HepG2 (cell line): Measurements from ENCODE around the gene TM6SF1. TPM values are rescaled to one million over a fixed set of nuclear protein-coding genes. Genes with fewer than 3 reads are reported as not detected.
A peak's percentile ranks its signal among the peaks of the same experiment; 100 is the strongest.

ENCODE experiments used
- ATAC-seq: fragments of 200-7000 bp; cut with Tn5 transposase; 3 replicates; pipeline ENCODE4 v1.9.1; 2020; ENCODE audit warnings: mild to moderate bottlenecking, moderate library complexity
- BruUV-seq: library from RNA; stranded (reverse); fragments of 400-500 nt; replicated peaks from 2 replicates; lab custom pipeline; 2021; lab: Mats Ljungman, UMichigan
- CTCF ChIA-PET: fragments of 300-600 bp; formaldehyde crosslinking; extraction: SDS; loops from one replicate; lab custom pipeline; 2021; ENCODE audit warnings: low total read pairs, inconsistent platforms, low intra/inter-chr PET ratio; lab: Yijun Ruan, JAX
- POLR2A ChIA-PET: fragments of 350-600 bp; sonication (Branson Sonifier 250); formaldehyde crosslinking; loops from one replicate; lab custom pipeline; 2020; ENCODE audit warnings: antibody characterized with exemption, inconsistent platforms; lab: Yijun Ruan, JAX
- DNase-seq: peaks from one replicate; pipeline ENCODE4 v3.0.0-alpha.2; 2015; ENCODE audit warnings: low spot score
- FAIRE-seq: peaks from 3 replicates; lab custom pipeline; 2011; peaks lifted over from hg19 to GRCh38; lab: Jason Lieb, UNC
- H2AFZ ChIP-seq: one replicate; pipeline ENCODE4 v1.6.1; 2011; ENCODE audit warnings: low read length, inconsistent platforms
- H3K27ac ChIP-seq: fragments of 300-600 bp; 3 replicates; pipeline ENCODE4 v1.8.0; 2011; ENCODE audit warnings: mixed run types, mild to moderate bottlenecking, mixed read lengths, low read length, inconsistent platforms; ENCODE audit not compliant: insufficient read depth; ENCODE audit errors: extremely low read length
- H3K27me3 ChIP-seq, 2 experiments: fragments of 200-600 bp in 1 of 2; 2 replicates in 1 of 2; 3 replicates in 1 of 2; pipeline versions ENCODE4 v1.6.0 to v1.8.0; 2011; ENCODE audit warnings: low read length in 2 of 2, mild to moderate bottlenecking in 2 of 2, moderate library complexity in 2 of 2, inconsistent platforms in 1 of 2; ENCODE audit not compliant: insufficient read depth in 2 of 2, control insufficient read depth in 1 of 2
- H3K36me3 ChIP-seq, 2 experiments: fragments of 200-600 bp in 1 of 2; replicated peaks in 1 of 2; 2 replicates in 1 of 2; 3 replicates in 1 of 2; pipeline versions ENCODE4 v1.5.1 to v1.8.0; 2011; ENCODE audit warnings: low read length in 2 of 2, inconsistent platforms in 1 of 2; ENCODE audit not compliant: insufficient read depth in 2 of 2, control insufficient read depth in 1 of 2
- H3K4me1 ChIP-seq: 2 replicates; pipeline ENCODE4 v1.5.1; 2012; ENCODE audit warnings: low read length, inconsistent platforms; ENCODE audit not compliant: insufficient read depth
- H3K4me2 ChIP-seq: 2 replicates; pipeline ENCODE4 v1.6.0; 2011; ENCODE audit warnings: low read depth, low read length, inconsistent platforms
- H3K4me3 ChIP-seq, 3 experiments: fragments of 200-600 bp in 1 of 3; sonication (generic), shearing (Covaris generic) in 1 of 3; replicated peaks in 1 of 3; 2 replicates each; pipeline ENCODE4 v1.5.1; 2011 to 2016; ENCODE audit warnings: low read length in 3 of 3, inconsistent platforms in 2 of 3, low read depth in 2 of 3, mild to moderate bottlenecking in 2 of 3, control low read depth in 1 of 3, mixed read lengths in 1 of 3; ENCODE audit not compliant: insufficient read depth in 1 of 3
- H3K79me2 ChIP-seq: one replicate; pipeline ENCODE4 v1.6.1; 2011; ENCODE audit warnings: low read length, inconsistent platforms; ENCODE audit not compliant: insufficient read depth
- H3K9ac ChIP-seq: 2 replicates; pipeline ENCODE4 v1.6.0; 2011; ENCODE audit warnings: mild to moderate bottlenecking, low read depth, low read length, inconsistent platforms; ENCODE audit not compliant: insufficient read depth
- H3K9me3 ChIP-seq: 2 replicates; pipeline ENCODE4 v1.5.1; 2012; ENCODE audit warnings: mild to moderate bottlenecking, low read length
- H4K20me1 ChIP-seq: 2 replicates; pipeline ENCODE4 v1.6.0; 2011; ENCODE audit warnings: inconsistent platforms, mild to moderate bottlenecking, low read length, moderate library complexity; ENCODE audit not compliant: insufficient read depth
- CERS6 ChIP-seq: sonication (generic); formaldehyde crosslinking; IDR thresholded peaks from 2 replicates; pipeline ENCODE4 v1.5.0; 2020; ENCODE audit warnings: missing genetic modification reagents
- LCORL ChIP-seq, 2 experiments: fragments of 450-650 bp in 1 of 2; sonication (generic) in 1 of 2; formaldehyde crosslinking in 1 of 2; IDR thresholded peaks; 2 replicates each; pipeline versions ENCODE4 v1.5.0 to v1.6.1; 2017 to 2020; ENCODE audit warnings: antibody characterized with exemption in 1 of 2, missing genetic modification reagents in 1 of 2
- TCF12 ChIP-seq, 2 experiments: fragments of 450-650 bp in 1 of 2; sonication (generic) in 1 of 2; formaldehyde crosslinking in 1 of 2; IDR thresholded peaks; 2 replicates each; pipeline versions ENCODE4 v1.6.1 to v1.8.0; 2017 to 2022; ENCODE audit warnings: antibody characterized with exemption in 1 of 2, mild to moderate bottlenecking in 1 of 2, missing genetic modification reagents in 1 of 2, moderate library complexity in 1 of 2
- TOPORS ChIP-seq: sonication (generic); formaldehyde crosslinking; IDR thresholded peaks from 2 replicates; pipeline ENCODE4 v1.8.0; 2023; ENCODE audit warnings: mild to moderate bottlenecking, missing genetic modification reagents
- ZFP37 ChIP-seq: sonication (generic); formaldehyde crosslinking; IDR thresholded peaks from 2 replicates; pipeline ENCODE4 v1.4.0; 2020; ENCODE audit warnings: missing genetic modification reagents, borderline replicate concordance
- WGBS: methylation state at CpG from one replicate; pipeline ENCODE4 v1.1.6; 2017; ENCODE audit warnings: low lambda C conversion rate; 5-methylcytosine and 5-hydroxymethylcytosine counted together
- in situ Hi-C: cut with HindIII; loops from 2 replicates; pipeline ENCODE4 v1.10.0; 2017; ENCODE audit warnings: low pct_unique_long_range_greater_than_20kb; ENCODE audit not compliant: extremely low pct_ligation_motif_present
- intact Hi-C: fragments of 100-400 bp; cut with micrococcal nuclease; formaldehyde crosslinking; loops from one replicate; pipeline ENCODE4 v1.10.0; 2022; ENCODE audit not compliant: unreplicated experiment
- polyA plus RNA-seq, 8 experiments: library from polyadenylated mRNA; depleted of rRNA in 3 of 8; stranded (reverse) in 7 of 8; unstranded in 1 of 8; fragments of >200 nt; fragmentation: Illumina TruSeq in 4 of 8; extraction: Trizol in 4 of 8; gene quantifications; 2 replicates each; pipeline versions ENCODE4 v1.2.1 to v1.2.3, GENCODE V29; 2011 to 2016; ENCODE audit warnings: low read depth in 4 of 8, missing spikeins in 1 of 8, mixed read lengths in 1 of 8; ENCODE audit not compliant: insufficient read depth in 1 of 8
- total RNA-seq, 5 experiments: library from RNA; depleted of rRNA; stranded (reverse); fragments of >200 nt; fragmentation: Illumina TruSeq; extraction: Trizol; gene quantifications; 2 replicates each; pipeline ENCODE4 v1.2.3, GENCODE V29; 2016; ENCODE audit warnings: low read depth in 1 of 5

TM6SF1 gene
- total and polyA plus RNA-seq, 2 of the 13 experiments (the other 11 are each of a cell fraction or from before 2014, with no cell fraction given): not detected

DNA sequence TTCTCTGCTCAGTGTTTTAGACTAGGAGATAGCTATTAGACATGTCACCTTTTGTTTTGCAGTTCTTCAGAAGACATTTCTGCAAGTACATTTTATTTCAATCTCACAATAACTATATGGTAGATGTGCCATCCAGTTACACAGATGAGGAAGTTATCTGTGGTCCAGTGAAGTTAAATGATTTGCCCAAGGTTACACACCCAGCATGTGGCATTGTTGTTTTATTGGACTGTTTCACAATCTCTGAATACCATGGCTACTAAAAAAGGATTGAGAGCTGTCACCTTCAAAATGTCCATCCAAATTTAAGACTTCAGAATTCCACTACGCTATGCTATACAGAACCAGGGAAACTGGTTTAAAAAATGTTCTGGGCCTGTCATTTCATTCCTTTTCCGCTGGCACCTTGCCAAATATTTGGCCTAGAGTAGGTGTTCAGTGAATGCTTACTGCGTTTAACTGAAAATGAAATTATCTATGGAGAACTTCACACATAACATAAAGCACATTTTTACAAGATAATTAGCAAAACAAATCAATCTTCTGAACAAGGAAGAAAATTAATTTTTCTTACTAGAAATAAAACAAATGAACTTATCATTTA lies 20.2 kb downstream of the TM6SF1 start:
- TF ChIP-seq CERS6 (CRISPR knock-in tag) (no peak), LCORL (IDR thresholded peaks at IDR 0.05) (peak; percentile 73), LCORL (CRISPR knock-in tag; IDR thresholded peaks at IDR 0.05) (no peak)
- Histone ChIP-seq H3K4me2 (no peak overlapping the region), H3K9ac (no peak overlapping the region), H3K27ac (no peak overlapping the region), H3K36me3 (no peaks in the 10 kb centered on the region), H4K20me1 (no peaks in the 10 kb centered on the region), H3K4me1 (no peaks in the 10 kb centered on the region), H3K4me3 (no peak overlapping the region), H2AFZ (no peak overlapping the region), H3K9me3 (no peaks in the 10 kb centered on the region), H3K27me3 (no peaks in the 10 kb centered on the region; a peak in 2 of 5 replicates), H3K79me2 (no peaks in the 10 kb centered on the region)
- intact Hi-C loops: no loop called here
- FAIRE-seq: no peak
- no peak for ATAC-seq
- CTCF ChIA-PET: no interaction called here
- no TSS peak for BruUV-seq
- POLR2A ChIA-PET: no interaction called here
- in situ Hi-C loops: no loop called here
- no peak for DNase-seq
- WGBS: 4% methylated on average over 3 of the region's 3 CpGs

DNA sequence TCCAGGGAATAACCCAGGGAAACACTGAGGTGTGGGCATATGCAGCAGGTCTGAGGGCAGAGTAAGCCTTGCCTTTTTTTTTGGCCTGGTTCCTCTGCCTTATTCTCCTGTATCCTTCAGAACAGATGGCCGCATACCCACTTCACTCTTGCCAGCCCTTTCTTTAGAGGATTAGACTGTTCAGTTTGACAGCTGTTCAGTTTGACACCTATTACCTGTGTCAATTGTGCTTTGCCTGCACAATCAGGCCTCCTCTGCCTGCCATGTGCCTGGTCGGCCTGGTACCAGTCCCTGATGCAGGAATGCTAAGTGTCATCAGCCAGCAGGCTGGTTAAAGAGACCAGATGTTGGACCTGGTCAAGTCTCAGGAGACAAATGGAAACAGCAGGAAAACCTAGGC lies 22.3 kb downstream of the TM6SF1 start:
- no peak overlapping the region for H3K9ac ChIP-seq
- DNase-seq (no peak), ATAC-seq (no peak), FAIRE-seq (no peak)
- H3K4me3 ChIP-seq: no peak overlapping the region
- H3K27ac ChIP-seq: no peak overlapping the region
- in situ Hi-C loops (no loop called here), intact Hi-C loops (no loop called here)
- no peaks in the 10 kb centered on the region for H4K20me1 ChIP-seq
- no peak for TF ChIP-seq TCF12 (IDR thresholded peaks at IDR 0.05)
- no peak for TF ChIP-seq TCF12 (CRISPR knock-in tag; IDR thresholded peaks at IDR 0.05)
- no peak for TF ChIP-seq TOPORS (CRISPR knock-in tag)
- no peak for TF ChIP-seq ZFP37 (CRISPR knock-in tag)
- H3K4me1 ChIP-seq: no peaks in the 10 kb centered on the region
- WGBS: 27% methylated on average over 1 of the region's 2 CpGs
- H3K79me2 ChIP-seq: no peaks in the 10 kb centered on the region
- H2AFZ ChIP-seq: no peak overlapping the region
- H3K4me2 ChIP-seq: no peak overlapping the region
- ChIA-PET CTCF (no interaction called here), POLR2A (no interaction called here)
- no peaks in the 10 kb centered on the region for H3K9me3 ChIP-seq
- no TSS peak for BruUV-seq
- no peaks in the 10 kb centered on the region; a peak in 2 of 5 replicates for H3K27me3 ChIP-seq
- H3K36me3 ChIP-seq: no peaks in the 10 kb centered on the region
